Lung (tissue), 12 donors: ENCODE data around the gene AQP6. TPM values are rescaled to one million over a fixed set of nuclear protein-coding genes. Genes with fewer than 3 reads are reported as not detected.
A peak's percentile ranks its signal among the peaks of the same experiment; 100 is the strongest.

ENCODE experiments used
- ATAC-seq: fragments of 200-7000 bp; cut with Tn5 transposase; one replicate; pipeline ENCODE4 v1.9.1; 2020; ENCODE audit warnings: moderate number of reproducible peaks; ENCODE audit not compliant: insufficient read depth, low FRiP score
- DNase-seq, 3 donors: peaks; one replicate each; pipeline ENCODE4 v3.0.0-alpha.2; 2013 to 2017
- H3K27ac ChIP-seq, 2 donors: one replicate each; pipeline ENCODE4 v1.5.1; 2013; ENCODE audit warnings: mild to moderate bottlenecking in 2 of 2, moderate library complexity in 2 of 2, control low read depth in 1 of 2, inconsistent platforms in 1 of 2, low read depth in 1 of 2, low read length in 1 of 2
- H3K27me3 ChIP-seq, 3 donors: one replicate each; pipeline ENCODE4 v1.5.1; 2013; ENCODE audit warnings: low read length in 2 of 3; ENCODE audit not compliant: control insufficient read depth in 3 of 3, insufficient read depth in 3 of 3
- H3K36me3 ChIP-seq, 4 donors: one replicate each; pipeline ENCODE4 v1.5.1; 2013; ENCODE audit warnings: low read length in 4 of 4, mild to moderate bottlenecking in 1 of 4, moderate library complexity in 1 of 4; ENCODE audit not compliant: control insufficient read depth in 4 of 4, insufficient read depth in 4 of 4
- H3K4me1 ChIP-seq, 5 donors: one replicate each; pipeline ENCODE4 v1.5.1; 2013; ENCODE audit warnings: low read length in 5 of 5, mild to moderate bottlenecking in 2 of 5, moderate library complexity in 1 of 5; ENCODE audit not compliant: control insufficient read depth in 5 of 5, insufficient read depth in 5 of 5
- H3K4me3 ChIP-seq: one replicate; pipeline ENCODE4 v1.5.1; 2013; ENCODE audit warnings: mild to moderate bottlenecking, control low read depth, moderate library complexity
- H3K9ac ChIP-seq, 2 donors: one replicate each; pipeline ENCODE4 v1.5.1; 2013; ENCODE audit warnings: low read length in 2 of 2, control low read depth in 1 of 2; ENCODE audit not compliant: insufficient read depth in 1 of 2
- H3K9me3 ChIP-seq, 4 donors: one replicate each; pipeline ENCODE4 v1.5.1; 2013; ENCODE audit warnings: low read length in 3 of 4, mild to moderate bottlenecking in 1 of 4, moderate library complexity in 1 of 4; ENCODE audit not compliant: control insufficient read depth in 4 of 4, insufficient read depth in 3 of 4
- CTCF ChIP-seq: IDR thresholded peaks from 2 replicates; pipeline ENCODE4 v1.5.1; 2012; ENCODE audit warnings: mild to moderate bottlenecking; ENCODE audit errors: control extremely low read depth, extremely low read depth
- WGBS, 2 donors: extraction: QIAGEN DNeasy Blood & Tissue Kit; methylation state at CpG; one replicate each; pipeline ENCODE4 v1.1.7; 2013; 5-methylcytosine and 5-hydroxymethylcytosine counted together
- polyA plus RNA-seq, 2 donors: library from polyadenylated mRNA; stranded (reverse); fragments of 200-250 nt; gene quantifications; one replicate each; pipeline ENCODE4 v1.2.1, GENCODE V29; 2013
- total RNA-seq, 2 donors: library from RNA; depleted of rRNA in 1 of 2; stranded (reverse); fragments of >200 nt in 1 of 2; gene quantifications; one replicate each; pipeline ENCODE4 v1.2.1, GENCODE V29; 2014 to 2021
- donor health status: control.
- donor health status: control.
- donor health status: Bipolar disorder and iron deficiency.
- donor health status: healthy.
- donor health status: DM: yes; HTN: yes; CAD: no.

Gene AQP6
- total and polyA plus RNA-seq, 4 donors = 0.03 to 0.40 (median 0.19) TPM

- peak; percentile 97 for ATAC-seq
- WGBS, 2 donors = 6% methylated on average over 41 to 47 of the region's 47 CpGs
Measured at GRCh38 chr12:50025187-50026059, 52.7 kb downstream of the AQP6 start, which contains the start of gene RACGAP1. TSS of gene RACGAP1 (minus strand) at chr12:50025494. CDS start at chr12:50016715, 8,779 bp downstream.

GRCh38 chr12:50026691-50027090 lies 53.9 kb downstream of the AQP6 start:
- Histone ChIP-seq H3K9ac (no peak overlapping the region), H3K4me1 (peaks cover 0 to 25% (median 3%) of the 10 kb centered on the region in 5 donors), H3K27ac (no peak overlapping the region), H3K27me3 (no peaks in the 10 kb centered on the region), H3K4me3 (no peak overlapping the region), H3K36me3 (no peaks in the 10 kb centered on the region), H3K9me3 (no peaks in the 10 kb centered on the region)
- ATAC-seq = no peak
- 93 to 94% methylated on average over 3 of the region's 3 CpGs for WGBS, 2 donors
- no peak for TF ChIP-seq CTCF
- DNase-seq = no peak

More at GRCh38 chr12:50025187-50026059, 52.7 kb downstream of the AQP6 start, which contains the start of gene RACGAP1:
- Histone ChIP-seq H3K4me1 (peaks cover 0 to 37% (median 3%) of the 10 kb centered on the region in 5 donors), H3K9me3 (no peaks in the 10 kb centered on the region), H3K4me3 (peak within 1 kb of the TSS; percentile 80), H3K27me3 (no peaks in the 10 kb centered on the region), H3K9ac (peak within 1 kb of the TSS; percentile 51 to 88), H3K27ac (peak within 1 kb of the TSS; percentile 11 to 22), H3K36me3 (no peaks in the 10 kb centered on the region)
- TF ChIP-seq CTCF = no peak
- DNase-seq = peak; percentile 98 to 100 (median 100)

Other genes with a start within 250 kb of the AQP6 start
- gene TMBIM6, start 231.4 kb upstream of the AQP6 start, total RNA-seq = 100 to 1,000 TPM; 555 to 661 TPM
- 100 to 1,000 TPM; 231 to 415 TPM for gene TMBIM6, start 231.4 kb upstream of the AQP6 start, polyA plus RNA-seq
- gene NCKAP5L, start 144.5 kb upstream of the AQP6 start, total RNA-seq = 10 to 100 TPM; 20.9 to 30.8 TPM
- gene NCKAP5L, start 144.5 kb upstream of the AQP6 start, polyA plus RNA-seq = 10 to 100 TPM; 15.7 to 19.2 TPM
- 1 to 10 TPM; 2.6 to 4.4 TPM for gene BCDIN3D, start 129.8 kb upstream of the AQP6 start, total RNA-seq
- 1 to 10 TPM; 2.6 to 3.4 TPM for gene BCDIN3D, start 129.8 kb upstream of the AQP6 start, polyA plus RNA-seq
- gene FAIM2, start 69.0 kb upstream of the AQP6 start, total RNA-seq = 1 to 10 TPM in 1 of 2 donors, under 1 TPM in 1; 0.57 to 1.4 TPM
- gene FAIM2, start 69.0 kb upstream of the AQP6 start, polyA plus RNA-seq = under 1 TPM; 0.46 to 0.53 TPM
- not detected for gene AQP2, start 22.2 kb upstream of the AQP6 start, total RNA-seq
- gene AQP2, start 22.2 kb upstream of the AQP6 start, polyA plus RNA-seq = not detected
- 10 to 100 TPM in 1 of 2 donors, 1 to 10 TPM in 1; 7.5 to 39.7 TPM for gene AQP5, start 11.1 kb upstream of the AQP6 start, total RNA-seq
- 10 to 100 TPM; 30.8 to 57.1 TPM for gene AQP5, start 11.1 kb upstream of the AQP6 start, polyA plus RNA-seq
- 10 to 100 TPM; 13.1 to 26.8 TPM for gene RACGAP1, start 52.5 kb downstream of the AQP6 start, total RNA-seq
- 1 to 10 TPM; 3.8 to 7.2 TPM for gene RACGAP1, start 52.5 kb downstream of the AQP6 start, polyA plus RNA-seq
- gene ASIC1, start 84.6 kb downstream of the AQP6 start, total RNA-seq = 1 to 10 TPM; 2.0 TPM
- under 1 TPM; 0.41 to 0.69 TPM for gene ASIC1, start 84.6 kb downstream of the AQP6 start, polyA plus RNA-seq
- gene SMARCD1, start 112.4 kb downstream of the AQP6 start, total RNA-seq = 10 to 100 TPM; 56.6 to 58.8 TPM
- 10 to 100 TPM; 11.9 to 26.6 TPM for gene SMARCD1, start 112.4 kb downstream of the AQP6 start, polyA plus RNA-seq
- gene GPD1, start 131.1 kb downstream of the AQP6 start, total RNA-seq = 10 to 100 TPM in 1 of 2 donors, not detected in 1; 20.0 TPM
- gene GPD1, start 131.1 kb downstream of the AQP6 start, polyA plus RNA-seq = 1 to 10 TPM; 1.7 to 9.9 TPM
- 10 to 100 TPM; 31.2 to 62.7 TPM for gene COX14, start 139.3 kb downstream of the AQP6 start, total RNA-seq
- 10 to 100 TPM; 78.1 to 85.3 TPM for gene COX14, start 139.3 kb downstream of the AQP6 start, polyA plus RNA-seq
- 10 to 100 TPM; 36.7 to 38.8 TPM for gene CERS5, start 194.4 kb downstream of the AQP6 start, total RNA-seq
- gene CERS5, start 194.4 kb downstream of the AQP6 start, polyA plus RNA-seq = 10 to 100 TPM; 32.6 to 54.0 TPM